ENCODE data around the gene IL1A.

The IL1A gene

DNA sequence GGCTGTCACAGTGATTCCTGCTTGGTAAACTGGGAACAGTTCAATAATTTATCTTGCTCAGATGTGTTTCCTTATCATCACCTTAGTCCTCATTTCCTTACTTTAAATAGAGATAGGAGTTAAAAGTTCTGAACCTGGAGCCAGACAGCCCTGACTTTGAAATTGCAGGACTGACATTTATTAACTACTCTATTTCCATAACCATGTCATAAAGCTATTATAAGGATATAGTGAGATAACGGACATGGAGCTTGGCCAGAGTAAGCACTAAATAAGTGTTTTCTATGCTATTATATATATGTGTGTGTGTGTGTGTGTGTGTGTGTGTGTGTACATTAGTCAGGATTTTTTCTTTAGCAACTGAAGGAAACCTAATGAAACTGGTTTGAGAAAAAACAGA, 50.4 kb downstream of the IL1A start:
- DNase-seq = no peak
- TF ChIP-seq, protein P1, sequence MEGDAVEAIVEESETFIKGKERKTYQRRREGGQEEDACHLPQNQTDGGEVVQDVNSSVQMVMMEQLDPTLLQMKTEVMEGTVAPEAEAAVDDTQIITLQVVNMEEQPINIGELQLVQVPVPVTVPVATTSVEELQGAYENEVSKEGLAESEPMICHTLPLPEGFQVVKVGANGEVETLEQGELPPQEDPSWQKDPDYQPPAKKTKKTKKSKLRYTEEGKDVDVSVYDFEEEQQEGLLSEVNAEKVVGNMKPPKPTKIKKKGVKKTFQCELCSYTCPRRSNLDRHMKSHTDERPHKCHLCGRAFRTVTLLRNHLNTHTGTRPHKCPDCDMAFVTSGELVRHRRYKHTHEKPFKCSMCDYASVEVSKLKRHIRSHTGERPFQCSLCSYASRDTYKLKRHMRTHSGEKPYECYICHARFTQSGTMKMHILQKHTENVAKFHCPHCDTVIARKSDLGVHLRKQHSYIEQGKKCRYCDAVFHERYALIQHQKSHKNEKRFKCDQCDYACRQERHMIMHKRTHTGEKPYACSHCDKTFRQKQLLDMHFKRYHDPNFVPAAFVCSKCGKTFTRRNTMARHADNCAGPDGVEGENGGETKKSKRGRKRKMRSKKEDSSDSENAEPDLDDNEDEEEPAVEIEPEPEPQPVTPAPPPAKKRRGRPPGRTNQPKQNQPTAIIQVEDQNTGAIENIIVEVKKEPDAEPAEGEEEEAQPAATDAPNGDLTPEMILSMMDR (IDR thresholded peaks at IDR 0.05; ENCODE audit: low read depth, low read length) = no peak
- Histone ChIP-seq H3K36me3 (peaks cover 17% of the 10 kb centered on the region), H3K9me3 (ENCODE audit: severe bottlenecking) (no peaks in the 10 kb centered on the region), H3K27me3 (ENCODE audit: insufficient read depth, low read depth, severe bottlenecking) (no peaks in the 10 kb centered on the region), H3K27ac (no peak overlapping the region), H3K4me3 (ENCODE audit: low read depth, low read length) (no peak overlapping the region)

DNA sequence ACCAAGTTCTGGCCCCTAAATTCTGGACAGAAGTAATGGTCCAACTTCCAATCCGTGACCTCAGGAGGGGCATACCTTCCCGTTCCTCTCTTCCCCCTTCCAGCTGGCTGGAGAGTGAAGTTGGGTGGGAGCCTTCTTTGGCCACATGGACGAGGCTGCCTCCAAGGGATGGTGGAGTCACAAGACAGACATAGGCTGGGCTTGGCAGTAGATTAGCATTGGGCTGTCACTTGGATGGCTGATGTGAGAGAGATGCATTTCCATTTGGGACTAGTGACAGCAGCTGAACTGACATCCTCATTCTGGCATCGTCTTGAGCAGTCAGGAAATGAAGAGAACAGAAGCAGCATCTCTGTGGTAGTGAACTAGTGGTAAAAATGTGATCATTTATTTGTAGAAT, 50.8 kb downstream of the IL1A start:
- Histone ChIP-seq H3K27me3 (ENCODE audit: insufficient read depth, low read depth, severe bottlenecking) (no peaks in the 10 kb centered on the region), H3K4me3 (ENCODE audit: low read depth, low read length) (no peak overlapping the region), H3K36me3 (peaks cover 13% of the 10 kb centered on the region), H3K27ac (no peak overlapping the region), H3K9me3 (ENCODE audit: severe bottlenecking) (no peaks in the 10 kb centered on the region)
- no peak for DNase-seq
- TF ChIP-seq, protein P1 (IDR thresholded peaks at IDR 0.05; ENCODE audit: low read depth, low read length) = no peak

DNA sequence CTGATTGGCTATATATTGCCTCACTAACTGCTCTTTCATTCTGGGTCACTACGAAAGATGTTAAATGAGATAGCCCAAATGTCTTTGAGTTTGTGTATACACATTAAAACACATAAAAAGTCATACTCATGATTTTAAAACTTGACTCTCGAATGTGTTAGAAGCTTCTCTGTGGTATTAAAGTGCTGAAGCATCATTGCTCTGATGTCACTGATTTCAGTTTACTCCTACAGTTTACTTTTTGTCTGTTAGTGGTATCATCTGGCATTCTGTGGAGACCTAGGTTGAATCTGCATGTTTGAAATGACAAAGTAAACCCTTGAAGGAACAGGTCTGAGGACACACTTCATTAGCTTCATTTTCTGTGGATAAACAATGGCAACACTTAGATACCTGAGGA, 52.8 kb downstream of the IL1A start:
- H3K27ac ChIP-seq = no peak overlapping the region
- TF ChIP-seq, protein P1 (IDR thresholded peaks at IDR 0.05; ENCODE audit: low read depth, low read length) = no peak

DNA sequence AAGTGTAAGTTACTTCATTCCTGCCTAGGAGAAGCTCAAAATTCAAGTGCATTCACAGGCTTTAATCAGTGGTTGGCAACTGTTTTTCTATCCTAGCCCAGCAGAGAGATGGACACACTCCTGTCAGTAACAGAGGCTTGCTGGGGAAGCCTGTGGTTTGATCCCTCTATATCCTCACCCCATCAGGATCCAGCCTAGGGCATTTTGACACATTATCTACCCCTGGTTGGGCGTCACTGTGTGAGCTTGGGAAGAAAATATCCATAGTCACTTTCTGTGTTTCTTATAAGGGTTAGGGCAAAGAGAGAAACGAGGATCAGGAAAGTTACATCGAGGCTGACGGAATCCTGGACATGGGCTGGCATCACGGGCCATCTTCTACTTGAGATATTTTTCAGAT, 53.5 kb downstream of the IL1A start:
- no peaks in the 10 kb centered on the region for H3K9me3 ChIP-seq (ENCODE audit: severe bottlenecking)
- H3K36me3 ChIP-seq = no peaks in the 10 kb centered on the region
- DNase-seq = no peak
- no peaks in the 10 kb centered on the region for H3K27me3 ChIP-seq (ENCODE audit: insufficient read depth, low read depth, severe bottlenecking)
- no peak overlapping the region for H3K27ac ChIP-seq
- no peak overlapping the region for H3K4me3 ChIP-seq (ENCODE audit: low read depth, low read length)
- TF ChIP-seq, protein P1 (IDR thresholded peaks at IDR 0.05; ENCODE audit: low read depth, low read length) = no peak

More for the DNA sequence above, 52.8 kb downstream of the IL1A start:
- H3K9me3 ChIP-seq (ENCODE audit: severe bottlenecking) = no peaks in the 10 kb centered on the region
- H3K36me3 ChIP-seq = no peaks in the 10 kb centered on the region
- DNase-seq = no peak
- H3K4me3 ChIP-seq (ENCODE audit: low read depth, low read length) = no peak overlapping the region
- no peaks in the 10 kb centered on the region for H3K27me3 ChIP-seq (ENCODE audit: insufficient read depth, low read depth, severe bottlenecking)

DNA sequence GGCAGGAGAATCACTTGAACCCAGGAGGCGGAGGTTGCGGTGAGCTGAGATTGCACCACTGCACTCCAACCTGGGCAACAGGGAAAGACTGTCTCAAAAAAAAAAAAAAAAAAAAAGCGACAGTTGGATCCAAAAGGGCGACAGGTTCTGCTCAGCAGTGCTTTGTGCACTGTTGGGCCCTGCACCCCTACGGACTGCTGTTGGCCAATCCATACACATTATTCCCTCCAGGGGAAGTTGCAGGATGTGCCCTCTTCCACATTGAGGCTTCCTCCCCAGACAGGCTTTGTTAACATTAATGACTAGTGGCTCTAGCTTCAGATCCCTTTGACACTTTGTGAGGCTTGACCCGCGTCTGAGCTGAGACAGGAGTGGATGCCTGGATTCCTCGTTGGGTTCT, 54.1 kb downstream of the IL1A start:
- TF ChIP-seq, protein P1 (IDR thresholded peaks at IDR 0.05; ENCODE audit: low read depth, low read length) = no peak
- H3K9me3 ChIP-seq (ENCODE audit: severe bottlenecking) = no peaks in the 10 kb centered on the region
- H3K36me3 ChIP-seq = no peaks in the 10 kb centered on the region
- H3K4me3 ChIP-seq (ENCODE audit: low read depth, low read length) = no peak overlapping the region
- H3K27ac ChIP-seq = no peak overlapping the region
- no peak for DNase-seq
- no peaks in the 10 kb centered on the region for H3K27me3 ChIP-seq (ENCODE audit: insufficient read depth, low read depth, severe bottlenecking)

DNA sequence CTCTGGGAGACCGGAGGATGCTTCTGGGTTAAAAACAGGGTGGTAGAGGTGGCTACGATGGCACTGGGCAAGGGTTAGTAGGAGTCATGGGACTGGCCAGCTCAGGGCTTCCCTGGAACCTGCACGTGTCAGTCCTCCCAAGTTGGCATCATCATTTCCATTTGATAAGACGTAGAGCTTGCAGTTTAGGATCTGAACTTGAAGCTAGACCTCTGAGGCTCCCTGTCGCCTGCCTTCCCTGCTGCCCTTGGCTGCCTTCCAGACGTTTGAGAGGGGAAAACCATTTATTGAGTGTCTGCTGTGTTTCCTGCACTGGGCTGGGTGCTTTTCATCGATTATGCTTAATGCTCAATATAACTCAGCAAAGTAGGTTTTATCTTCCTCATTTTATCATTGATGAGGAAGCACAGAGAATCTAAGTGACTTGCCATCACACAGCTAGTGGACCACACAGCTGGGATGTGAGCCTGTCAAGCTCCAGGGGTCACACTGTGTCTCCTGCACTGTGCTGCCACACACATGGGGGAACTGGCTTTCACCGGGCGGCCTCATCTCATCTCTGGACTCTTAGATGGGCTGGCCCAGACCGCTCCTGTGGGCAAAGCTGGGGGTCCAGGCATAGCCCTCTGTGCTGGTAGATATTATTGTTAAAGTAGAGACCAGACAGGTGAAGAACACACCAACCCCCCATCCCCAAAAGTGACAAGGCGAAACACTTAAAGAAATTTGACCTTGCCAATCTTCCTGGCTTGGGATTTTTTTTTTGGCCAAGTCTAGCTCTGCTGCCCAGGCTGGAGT, 55.7 kb downstream of the IL1A start:
- Histone ChIP-seq H3K4me3 (ENCODE audit: low read depth, low read length) (no peak overlapping the region), H3K36me3 (no peaks in the 10 kb centered on the region), H3K9me3 (ENCODE audit: severe bottlenecking) (no peaks in the 10 kb centered on the region), H3K27me3 (ENCODE audit: insufficient read depth, low read depth, severe bottlenecking) (no peaks in the 10 kb centered on the region), H3K27ac (no peak overlapping the region)
- TF ChIP-seq, protein P1 (IDR thresholded peaks at IDR 0.05; ENCODE audit: low read depth, low read length) = no peak
- DNase-seq = no peak

Data from WERI-Rb-1 (cell line).